ENCODE results near the gene SLIT3.

SLIT3 gene

DNA sequence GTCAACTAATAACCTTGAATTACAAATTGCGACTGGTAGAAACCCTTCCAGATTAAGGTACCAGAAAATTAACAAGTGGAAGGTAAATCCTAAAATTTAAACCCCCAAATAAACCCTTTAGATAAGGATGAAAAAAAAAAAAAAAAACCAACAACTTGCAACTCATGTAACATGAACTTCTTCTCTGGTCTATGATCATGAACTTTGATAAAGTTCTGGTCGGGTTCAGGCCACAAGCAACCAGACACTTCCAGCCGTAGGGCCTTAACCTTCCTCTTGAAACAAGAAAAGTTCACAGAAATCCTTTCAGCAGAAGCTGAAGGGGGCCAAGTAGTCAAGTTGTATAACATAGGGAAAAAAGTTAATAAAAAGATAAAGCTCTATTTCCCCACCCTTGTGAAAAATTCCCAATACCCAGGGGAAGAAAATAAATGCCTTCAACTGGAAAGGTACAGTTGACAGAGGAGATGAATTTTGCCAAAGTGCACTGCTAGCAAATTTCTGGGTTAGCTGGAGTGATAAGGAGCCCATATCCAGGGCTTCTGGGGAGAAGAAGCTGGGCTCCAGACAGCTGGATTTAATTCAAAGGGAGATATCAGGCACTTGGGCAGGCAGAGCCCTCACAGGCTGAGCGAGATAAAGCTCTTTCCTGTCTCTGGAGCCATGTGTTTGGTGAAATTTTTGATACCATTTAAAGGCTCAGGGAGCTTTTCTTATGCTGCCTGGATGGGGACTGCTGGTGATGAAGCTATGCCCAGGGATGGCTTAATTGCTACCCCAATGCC, 487.6 kb downstream of the SLIT3 start:
- DNase-seq: no peak

DNA sequence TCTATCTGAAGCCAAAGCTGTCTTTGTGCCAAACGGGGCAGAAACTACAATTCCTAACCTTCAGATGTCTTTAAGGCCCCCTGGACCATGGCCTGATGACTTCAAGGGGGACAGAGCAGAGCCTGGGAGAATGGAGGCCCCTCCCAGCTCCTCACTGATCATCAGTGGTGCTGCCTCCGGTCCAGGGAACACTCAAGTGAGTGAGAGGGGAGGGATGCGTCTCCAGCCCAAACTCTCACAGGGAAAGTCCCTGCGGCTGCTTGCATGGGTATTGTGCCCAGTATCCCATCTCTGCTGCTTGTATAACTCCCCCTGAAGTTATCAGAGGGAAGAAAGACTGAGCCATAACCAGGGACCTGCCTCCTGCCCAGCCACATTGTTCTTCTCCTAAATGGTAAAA, 490.3 kb downstream of the SLIT3 start:
- DNase-seq: no peak

DNA sequence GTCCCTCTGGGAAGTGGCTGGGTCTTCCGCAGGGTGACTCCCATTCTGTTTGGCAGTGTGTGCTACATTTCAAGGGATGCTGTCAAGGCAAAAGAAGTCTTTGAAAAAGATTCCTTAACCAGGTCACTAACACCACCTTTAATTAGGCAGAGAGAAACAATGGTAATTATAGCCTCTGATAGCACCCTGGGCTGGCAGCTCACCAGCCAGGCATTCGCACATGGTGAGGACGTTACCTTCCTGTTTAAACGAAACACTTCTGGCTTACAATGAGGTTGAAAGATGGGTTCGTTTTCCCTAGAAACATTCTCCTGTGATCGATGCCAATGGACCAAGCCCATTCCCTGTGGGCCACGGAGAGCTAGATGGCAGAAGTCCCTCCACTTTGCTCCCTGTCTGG, 491.7 kb downstream of the SLIT3 start:
- DNase-seq: no peak

DNA sequence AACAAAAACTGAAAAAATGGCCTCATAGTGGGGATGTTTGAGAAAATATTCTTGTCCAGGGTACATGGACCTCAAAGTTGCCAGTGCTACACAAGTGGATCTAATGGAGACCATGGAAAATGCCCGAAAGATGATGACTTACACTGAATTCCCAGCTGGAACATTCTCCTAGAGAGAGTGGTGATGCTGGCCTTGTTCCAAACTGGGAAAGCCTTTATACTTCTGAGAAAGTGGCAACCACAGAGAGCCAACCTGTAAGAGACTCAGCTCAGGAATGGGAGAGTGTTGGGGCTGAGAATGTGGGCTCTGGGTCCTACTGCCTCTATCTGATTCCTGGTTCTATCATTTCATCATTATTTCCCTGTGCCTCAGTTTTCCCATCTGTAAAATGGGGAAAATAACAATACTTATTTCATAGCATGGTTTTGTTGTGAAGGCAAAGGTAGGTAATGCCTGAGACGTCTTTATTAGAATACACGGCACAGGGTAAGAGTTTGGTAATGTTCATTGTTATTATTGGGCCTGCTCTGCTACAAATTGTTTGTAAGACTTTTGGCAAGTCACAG, 492.8 kb downstream of the SLIT3 start:
- no peak for DNase-seq

DNA sequence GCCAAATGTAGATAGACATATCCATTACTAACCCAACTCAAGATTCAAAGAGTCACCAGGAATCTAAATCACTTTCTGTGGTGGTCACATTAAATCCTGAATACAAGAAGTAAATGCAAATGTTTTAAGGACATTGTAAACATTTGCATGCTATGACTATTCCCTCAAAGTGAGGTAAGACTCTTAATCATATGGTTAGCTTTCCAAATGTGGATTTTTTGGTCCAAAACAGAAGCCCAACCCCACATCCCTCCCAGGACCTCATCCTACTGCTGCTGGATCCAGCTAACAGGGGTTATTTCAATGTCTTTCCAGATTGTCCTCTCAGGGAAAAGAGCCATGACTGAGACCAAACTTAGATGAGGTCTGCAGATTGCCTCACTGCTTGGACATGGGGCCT, 493.7 kb downstream of the SLIT3 start:
- DNase-seq: no peak

DNA sequence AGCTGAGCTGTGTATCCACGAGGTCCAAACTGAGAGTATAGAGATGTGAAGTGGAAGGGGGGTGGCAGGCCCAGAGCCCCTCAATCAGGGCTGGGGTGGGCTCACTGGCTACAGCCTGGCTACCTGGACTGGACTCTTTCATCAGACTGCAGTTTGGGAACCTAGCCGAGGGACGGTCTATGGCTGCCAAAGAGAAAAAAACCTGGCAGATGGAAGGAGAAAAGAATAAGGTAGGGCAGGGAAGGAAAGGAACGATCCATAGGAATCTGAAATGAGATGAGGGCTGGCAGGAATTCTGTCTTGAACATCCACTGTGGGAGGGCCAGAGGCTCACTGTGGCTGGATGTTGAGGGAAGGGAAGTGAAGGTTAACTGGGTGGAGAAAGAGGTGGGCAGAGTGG, 497.4 kb downstream of the SLIT3 start:
- no peak for DNase-seq

DNA sequence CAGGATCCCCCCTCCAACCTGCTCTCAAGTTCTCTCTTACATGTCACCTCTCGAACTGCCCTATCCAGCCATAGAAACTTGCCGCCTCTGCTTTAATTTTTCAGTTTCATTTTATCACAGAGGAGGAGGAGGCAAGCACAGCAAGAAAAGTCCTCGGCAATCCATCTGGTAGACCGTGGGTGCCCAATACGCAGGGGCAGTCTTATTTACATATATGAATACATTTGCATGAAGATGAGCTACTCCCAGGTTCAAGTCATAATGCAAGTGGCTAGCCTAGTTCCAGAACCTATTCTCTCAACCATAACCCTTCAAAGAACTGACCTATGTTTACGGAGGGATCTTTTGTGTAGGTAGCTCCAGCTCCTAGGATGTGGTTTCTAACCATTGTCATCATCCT, 498.6 kb downstream of the SLIT3 start:
- no peak for DNase-seq

DNA sequence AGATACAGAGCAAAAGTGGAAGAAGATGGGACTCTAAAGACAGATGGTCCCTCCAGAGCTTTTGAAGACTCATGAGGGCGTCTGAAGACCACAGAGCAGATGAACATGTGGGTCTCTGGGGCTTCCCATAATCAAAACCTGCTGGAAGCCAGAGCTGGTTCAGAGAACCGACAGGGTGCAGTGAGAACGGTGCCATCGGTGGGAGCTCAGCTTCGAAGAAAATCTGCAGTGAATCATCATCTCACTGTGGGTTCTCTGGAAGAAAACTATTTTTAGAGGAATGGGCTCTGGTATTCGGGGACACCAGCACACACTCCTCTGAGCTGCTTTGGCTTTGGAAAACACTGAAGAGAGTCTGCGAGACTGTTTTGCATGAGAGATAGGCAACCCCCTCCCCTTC, 499.4 kb downstream of the SLIT3 start:
- no peak for DNase-seq

DNA sequence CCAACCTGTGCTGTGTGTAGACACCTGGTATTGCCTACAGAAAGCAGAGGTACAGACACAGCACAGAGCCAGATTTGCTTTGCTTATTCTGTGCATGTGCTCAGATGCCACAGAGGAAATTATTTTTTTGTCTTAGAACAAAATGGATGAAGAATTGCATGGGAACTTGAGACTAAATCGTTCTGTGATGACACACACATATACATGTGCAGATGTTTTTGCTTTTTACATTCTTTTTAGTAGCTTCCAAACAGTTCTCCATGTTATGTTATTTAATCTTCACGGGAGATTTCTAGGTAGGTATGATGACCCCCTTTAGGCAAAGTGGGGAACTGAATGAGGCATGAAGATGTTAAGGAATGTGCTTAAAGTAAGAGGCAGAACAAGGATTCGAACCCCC, 500.2 kb downstream of the SLIT3 start:
- no peak for DNase-seq

DNA sequence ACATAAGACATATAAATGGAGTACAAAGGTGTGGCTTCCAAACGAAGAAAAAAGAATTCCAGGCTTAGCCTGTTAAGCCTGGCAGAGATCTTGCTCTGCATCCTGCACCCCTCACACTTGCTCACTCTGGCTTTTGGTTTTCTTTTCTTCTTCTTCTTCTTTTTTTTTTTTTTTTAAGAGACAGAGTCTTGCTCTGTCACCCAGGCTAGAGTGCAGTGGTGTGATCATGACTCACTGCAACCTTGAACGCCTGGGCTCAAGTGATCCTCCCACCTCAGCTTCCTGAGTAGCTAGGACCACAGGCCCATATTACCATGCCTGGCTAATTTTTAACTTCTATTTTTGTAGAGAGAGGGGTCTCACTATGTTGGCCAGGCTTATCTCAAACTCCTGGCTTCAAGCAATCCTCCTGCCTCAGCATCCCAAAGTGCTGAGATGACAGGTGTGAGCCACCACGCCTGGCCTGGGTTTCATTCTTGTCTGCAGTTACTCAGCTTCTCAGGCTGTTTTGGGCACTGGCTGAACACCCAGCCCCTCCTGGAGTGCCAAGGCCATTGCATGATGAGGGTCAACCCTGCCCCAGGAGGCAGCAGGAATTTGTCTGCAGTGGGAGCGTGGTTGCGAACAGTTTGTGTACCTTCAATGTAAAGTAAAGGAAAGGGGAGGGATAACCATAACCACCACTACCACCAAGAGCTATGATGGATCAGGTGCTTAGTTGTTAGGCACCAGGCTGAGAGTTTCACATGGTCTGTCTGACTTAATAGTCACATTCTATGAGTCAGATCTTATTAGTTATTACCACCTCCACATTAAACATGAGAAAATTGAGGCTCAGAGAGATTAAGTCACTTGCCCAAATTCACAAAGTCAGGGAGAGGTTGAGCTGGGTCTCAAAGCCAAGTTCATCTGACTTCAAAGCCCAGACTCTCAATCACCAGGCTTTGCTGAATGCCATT, 502.6 kb downstream of the SLIT3 start:
- DNase-seq: no peak

DNA sequence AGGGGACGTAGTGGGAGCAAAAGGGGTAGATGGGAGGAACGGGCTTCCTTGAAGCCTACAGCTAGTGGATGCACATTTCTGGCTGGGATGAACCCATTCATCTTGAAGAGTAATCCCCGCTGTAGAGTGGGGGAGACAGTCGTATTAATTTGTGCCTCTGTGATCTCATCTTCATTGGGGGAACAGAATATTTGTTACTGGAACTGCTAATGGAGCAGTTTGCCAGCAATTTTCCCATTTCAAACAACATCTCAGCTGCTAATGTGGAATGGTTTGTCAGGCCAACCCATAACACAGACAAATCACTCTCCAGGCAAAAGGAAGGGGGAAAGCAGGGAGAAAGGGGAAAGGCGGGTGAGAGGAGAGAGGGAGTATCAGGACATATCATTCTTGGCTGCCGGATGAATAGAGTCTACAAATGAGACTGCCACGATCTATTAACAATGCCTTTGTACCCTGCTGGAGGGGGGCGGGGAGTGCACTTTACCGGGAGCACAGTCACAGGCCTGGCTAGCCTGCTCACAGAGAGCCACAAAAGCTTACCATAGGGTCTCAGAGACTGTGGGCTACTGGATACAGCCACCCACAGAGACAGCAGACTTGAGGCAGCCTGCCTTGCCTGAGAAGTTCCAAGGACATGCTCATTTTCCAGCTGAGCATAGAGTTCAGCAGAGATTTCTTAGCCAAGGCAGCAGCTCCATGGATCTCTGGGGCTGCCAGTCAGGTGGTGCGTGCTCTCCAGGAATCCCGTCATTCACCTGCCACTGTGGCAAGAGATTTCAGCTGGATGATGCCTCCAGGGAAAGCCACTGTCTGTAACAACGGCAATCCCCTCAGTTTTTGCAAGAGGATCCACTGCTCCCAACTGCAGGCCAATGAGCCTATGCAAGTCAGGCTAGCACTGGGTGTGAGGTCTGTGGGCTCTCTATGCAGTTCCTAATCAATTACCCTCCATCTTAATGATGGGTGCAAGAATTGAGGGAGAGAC, 504.1 kb downstream of the SLIT3 start:
- DNase-seq: no peak

DNA sequence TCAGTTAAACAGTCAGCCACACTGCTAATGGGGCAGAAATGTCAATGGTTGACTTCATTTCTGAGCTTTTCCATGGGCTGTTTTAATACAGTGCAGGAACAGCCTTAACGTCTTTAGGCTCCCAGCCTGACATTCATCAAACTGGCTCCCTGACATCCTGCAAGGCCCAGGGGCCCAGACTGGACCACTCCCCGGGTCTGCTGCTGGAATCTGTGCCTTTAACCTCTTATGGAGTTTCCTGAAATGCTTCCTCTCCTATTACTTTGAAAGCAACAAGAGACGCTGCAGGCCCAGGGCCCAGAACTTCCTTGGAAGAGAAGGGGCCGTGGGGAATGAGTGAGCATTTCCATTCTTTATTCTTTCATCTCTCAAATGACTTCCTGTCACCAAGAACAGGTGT, 504.9 kb downstream of the SLIT3 start:
- DNase-seq: no peak

DNA sequence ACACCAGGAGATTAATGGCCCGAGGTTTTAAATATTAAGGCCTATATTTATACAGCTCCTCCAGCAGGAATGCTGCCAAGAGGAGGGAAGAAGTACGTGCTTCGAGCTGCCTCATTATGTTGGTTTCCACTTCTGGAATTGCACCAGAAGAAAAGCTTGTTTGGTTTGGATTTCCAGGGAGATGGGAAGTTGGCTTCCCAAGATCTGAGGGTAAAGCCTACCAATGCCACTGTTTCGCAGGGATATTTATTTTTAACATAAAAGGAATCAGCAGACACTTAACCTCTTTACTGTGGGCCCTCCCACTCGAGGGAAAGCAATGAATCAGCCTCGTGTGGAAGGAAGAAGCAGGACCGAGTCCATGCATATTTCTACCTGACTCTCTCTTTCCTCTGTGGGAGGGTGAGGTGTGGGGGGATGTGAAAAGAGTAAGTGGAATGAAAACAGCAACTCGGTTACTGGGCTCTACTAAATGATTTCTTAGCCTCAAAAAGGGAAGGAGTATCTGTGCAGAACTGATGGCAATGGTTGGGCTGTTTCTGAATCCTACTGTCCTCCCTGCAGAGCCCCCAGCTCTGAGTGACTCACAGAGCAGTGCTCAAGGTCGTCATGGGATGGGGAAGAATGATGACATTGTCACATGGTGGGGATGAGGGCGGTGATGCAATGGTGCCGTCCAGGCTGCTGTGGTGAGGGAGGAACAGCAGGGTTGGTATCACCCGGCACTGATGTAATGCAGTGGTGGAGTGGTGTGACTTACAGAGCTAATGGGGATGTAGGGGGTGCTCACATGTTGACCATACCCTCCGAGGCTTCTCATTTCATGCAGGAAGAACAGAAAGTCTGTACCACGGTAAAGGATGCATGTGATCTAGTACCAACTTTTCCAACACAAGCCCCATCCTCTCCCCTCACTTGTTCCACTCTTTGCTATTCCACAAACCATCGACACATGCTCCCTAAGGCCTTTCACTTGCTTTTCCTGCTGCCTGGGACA, 506.8 kb downstream of the SLIT3 start:
- DNase-seq: no peak

DNA sequence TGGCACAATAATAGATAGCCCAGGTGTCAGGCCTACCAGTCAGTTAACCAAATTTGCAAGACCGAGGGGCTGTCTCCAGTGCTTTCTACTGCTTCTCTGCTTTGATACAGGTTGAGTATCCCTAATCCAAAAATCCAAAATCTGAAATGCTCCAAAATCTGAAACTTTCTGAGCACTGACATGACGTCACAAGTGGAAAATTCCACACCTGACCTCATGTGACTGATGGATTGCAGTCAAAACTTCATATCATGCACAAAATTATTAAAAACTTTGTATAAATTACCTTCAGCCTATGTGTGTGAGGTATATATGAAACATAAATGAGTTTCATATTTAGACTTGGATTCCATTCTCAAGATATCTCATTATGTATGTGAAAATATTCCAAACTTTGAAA, 508.3 kb downstream of the SLIT3 start:
- DNase-seq: no peak

DNA sequence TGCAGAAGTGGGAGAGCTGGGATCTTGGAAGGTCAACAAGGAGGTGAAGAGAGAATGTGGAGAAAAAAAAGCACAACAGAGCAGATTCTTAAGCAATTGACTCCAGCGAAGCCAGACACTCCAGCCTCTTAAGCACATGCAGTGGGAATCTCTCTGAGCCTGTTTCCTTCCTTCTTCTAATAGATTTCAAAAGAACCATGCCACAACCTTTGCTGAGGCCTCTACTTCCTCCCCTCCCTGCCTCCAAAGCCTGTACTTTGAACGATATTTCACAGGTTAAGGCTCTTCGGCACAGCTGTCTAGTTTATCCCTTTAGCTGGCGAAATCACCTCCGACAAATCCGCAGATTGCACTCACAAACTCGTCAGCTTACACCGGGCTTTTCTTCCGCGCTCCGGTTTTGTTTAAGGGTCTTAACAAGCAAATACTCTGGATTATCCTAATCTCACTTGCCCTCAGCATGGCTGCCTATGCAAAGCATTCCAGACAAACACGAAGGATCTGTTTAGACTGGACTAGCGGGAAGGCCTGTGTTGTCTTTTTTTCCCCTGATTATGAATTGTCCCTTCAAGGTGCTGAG, 510.2 kb downstream of the SLIT3 start:
- no peak for DNase-seq

DNA sequence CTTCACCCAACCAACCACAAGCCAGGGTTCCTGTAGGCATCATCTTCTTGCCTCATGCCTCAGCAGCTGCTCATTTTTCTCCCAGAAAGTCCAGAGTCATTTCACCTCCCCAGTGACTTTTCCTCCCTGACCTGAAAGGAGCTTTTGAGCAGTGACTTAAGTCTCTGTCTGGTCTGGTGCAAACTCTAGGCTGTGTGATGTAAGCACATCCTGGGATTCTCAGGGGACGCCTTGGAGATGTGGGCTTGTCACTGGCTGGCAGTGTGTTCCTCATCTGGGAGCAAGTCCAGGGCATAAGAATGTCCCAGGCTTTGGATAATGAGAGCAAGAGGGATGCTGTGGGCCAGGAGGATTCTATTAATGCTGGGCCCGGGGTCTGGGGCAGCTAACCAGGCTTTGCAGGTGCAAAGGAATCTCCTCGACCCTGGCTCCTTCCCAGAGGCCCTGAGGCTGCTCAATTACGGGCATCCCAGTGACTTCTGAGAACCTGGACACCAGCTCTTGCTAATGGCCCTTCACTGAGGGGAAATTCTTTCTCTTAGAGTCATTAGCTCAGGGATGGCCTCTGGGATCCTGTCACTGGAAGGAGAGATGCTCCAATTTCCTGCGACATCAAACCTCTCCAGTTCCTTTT, 510.8 kb downstream of the SLIT3 start:
- DNase-seq: no peak

DNA sequence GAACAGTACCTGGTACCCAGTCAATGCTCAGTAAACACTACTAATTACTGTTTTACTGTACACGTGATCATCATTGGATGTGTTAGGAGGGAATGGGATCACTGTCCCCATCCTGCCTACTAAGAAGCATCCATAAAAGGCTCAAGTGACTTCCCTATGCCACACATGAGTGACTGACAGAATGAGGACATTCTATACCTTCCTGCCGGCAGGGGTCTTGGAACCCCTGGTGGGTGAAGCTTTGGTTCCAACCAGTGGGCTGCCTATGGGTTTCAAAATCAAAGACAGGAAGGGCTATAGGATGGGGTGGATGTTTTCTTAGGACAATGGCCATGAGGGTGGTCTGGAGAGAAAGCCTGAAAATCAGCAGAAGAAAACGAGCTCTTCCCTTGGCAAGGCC, 512.2 kb downstream of the SLIT3 start:
- no peak for DNase-seq

DNA sequence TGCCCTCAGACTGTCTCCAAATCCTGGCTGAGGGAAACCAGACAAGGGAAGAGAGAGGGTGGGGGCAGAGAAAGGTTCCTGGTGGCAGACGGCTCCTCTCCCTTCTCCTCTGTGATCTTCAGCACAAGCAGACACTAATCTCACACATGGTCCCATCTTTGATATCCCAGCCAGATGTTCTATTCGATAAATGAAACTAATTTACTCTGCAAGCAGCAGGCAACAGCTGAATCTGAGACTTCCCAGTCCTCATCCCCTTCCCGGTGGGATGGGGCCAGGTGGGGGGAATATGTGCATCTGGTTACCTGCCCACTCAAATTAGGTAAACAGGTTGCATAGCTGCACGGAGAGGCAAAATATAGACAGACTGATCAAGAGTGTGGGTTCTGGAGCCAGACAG, 512.8 kb downstream of the SLIT3 start:
- DNase-seq: no peak

DNA sequence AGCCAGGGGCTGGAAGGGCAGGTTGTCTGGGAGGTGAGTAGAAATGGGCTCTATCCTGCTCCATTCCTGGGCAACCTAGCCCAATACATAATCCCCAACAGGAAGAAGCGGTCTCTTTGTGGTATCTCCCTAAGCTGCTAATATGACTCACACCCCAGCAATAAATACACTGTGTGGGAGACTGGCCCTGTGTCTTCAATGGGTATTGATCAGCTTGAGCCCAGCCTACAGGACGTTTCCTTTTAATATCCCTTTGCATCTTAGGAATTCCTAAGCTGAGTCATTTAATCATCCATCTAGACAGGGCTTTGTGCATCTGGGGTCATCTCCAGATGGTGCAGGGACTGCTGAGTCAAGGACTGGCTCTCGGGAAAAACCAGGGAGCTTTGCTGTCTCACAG, 514.8 kb downstream of the SLIT3 start:
- no peak for DNase-seq

DNA sequence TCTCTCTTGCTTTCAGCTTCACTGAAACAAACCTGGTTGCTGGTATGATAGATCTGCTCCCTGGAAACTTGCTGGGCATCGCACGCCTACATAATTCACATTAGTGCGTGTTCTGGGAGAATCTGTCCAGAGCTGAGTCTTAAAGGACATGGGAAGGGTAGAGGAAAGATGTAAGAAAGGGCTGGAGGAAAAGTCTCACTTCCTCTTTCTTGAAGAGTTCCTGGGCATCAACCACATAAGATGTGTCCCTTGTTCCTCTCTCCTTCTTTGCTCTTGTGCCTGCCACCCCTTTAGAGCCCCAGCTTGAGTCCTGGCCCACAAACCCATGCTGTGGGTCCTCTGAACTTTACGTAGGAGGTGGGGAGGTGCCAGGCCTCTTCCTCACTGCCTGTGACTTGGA, 516.5 kb downstream of the SLIT3 start:
- no peak for DNase-seq
